Aorta (tissue), 5 donors: Measurements from ENCODE around the gene CAPN11. TPM values are rescaled to one million over a fixed set of nuclear protein-coding genes. Genes with fewer than 3 reads are reported as not detected.

Experiments used
- ATAC-seq: fragments of 200-7000 bp; cut with Tn5 transposase; one replicate; pipeline ENCODE4 v1.9.1; 2022; ENCODE audit warnings: moderate library complexity; ENCODE audit not compliant: low FRiP score
- DNase-seq, 2 donors: peaks; one replicate each; pipeline ENCODE4 v3.0.0-alpha.2; 2020
- H3K27ac ChIP-seq, 2 donors: one replicate each; pipeline ENCODE4 v1.5.1; 2013; ENCODE audit warnings: low read length in 2 of 2, mild to moderate bottlenecking in 2 of 2, moderate library complexity in 2 of 2, control low read depth in 1 of 2, inconsistent platforms in 1 of 2, low read depth in 1 of 2
- H3K27me3 ChIP-seq, 2 donors: one replicate each; pipeline ENCODE4 v1.6.1; 2013; ENCODE audit warnings: control low read depth in 1 of 2, low read length in 1 of 2, mild to moderate bottlenecking in 1 of 2, moderate library complexity in 1 of 2; ENCODE audit not compliant: insufficient read depth in 2 of 2, control insufficient read depth in 1 of 2
- H3K36me3 ChIP-seq, 2 donors: one replicate each; pipeline ENCODE4 v1.6.1; 2013; ENCODE audit warnings: control low read depth in 1 of 2, low read length in 1 of 2, mild to moderate bottlenecking in 1 of 2; ENCODE audit not compliant: insufficient read depth in 2 of 2, control insufficient read depth in 1 of 2
- H3K4me1 ChIP-seq, 2 donors: one replicate each; pipeline ENCODE4 v1.6.1; 2013; ENCODE audit warnings: low read length in 2 of 2, control low read depth in 1 of 2, mild to moderate bottlenecking in 1 of 2, moderate library complexity in 1 of 2; ENCODE audit not compliant: insufficient read depth in 2 of 2, control insufficient read depth in 1 of 2
- H3K4me3 ChIP-seq, 2 donors: one replicate each; pipeline ENCODE4 v1.5.1; 2013; ENCODE audit warnings: low read length in 2 of 2, control low read depth in 1 of 2, mild to moderate bottlenecking in 1 of 2
- H3K9me3 ChIP-seq: one replicate; pipeline ENCODE4 v1.6.1; 2013; ENCODE audit warnings: mild to moderate bottlenecking, low read length; ENCODE audit not compliant: control insufficient read depth
- WGBS, 2 donors: extraction: QIAGEN DNeasy Blood & Tissue Kit; methylation state at CpG; one replicate each; pipeline ENCODE4 v1.1.7; 2013; 5-methylcytosine and 5-hydroxymethylcytosine counted together
- intact Hi-C, 2 donors: fragments of 100-400 bp; cut with DNase I; formaldehyde crosslinking; loops; one replicate each; pipeline versions ENCODE4 v1.14.2 to v1.15.0; 2022
- polyA plus RNA-seq, 2 donors: library from polyadenylated mRNA; stranded (reverse); fragments of 200-250 nt; gene quantifications; one replicate each; pipeline ENCODE4 v1.2.3, GENCODE V29; 2013
- total RNA-seq, 2 donors: library from RNA; stranded (reverse); fragmentation: NEBNext Ultra II Directional; extraction: Animal tissue kit (Norgen Biotek cat#: 25700); gene quantifications; one replicate each; pipeline ENCODE4 v1.2.1, GENCODE V29; 2021
- donor health status: healthy with polysubstance abuse.
- donor health status: Bipolar disorder and iron deficiency.
- donor health status: DM: no; HTN: no; CAD: no.
- donor health status: DM: no; HTN: no; CAD: no.
- donor health status: DM: yes; HTN: yes; CAD: no.

The CAPN11 gene
- total and polyA plus RNA-seq, 4 donors = 0.46 to 2.2 (median 0.81) TPM; not detected in 1

DNA sequence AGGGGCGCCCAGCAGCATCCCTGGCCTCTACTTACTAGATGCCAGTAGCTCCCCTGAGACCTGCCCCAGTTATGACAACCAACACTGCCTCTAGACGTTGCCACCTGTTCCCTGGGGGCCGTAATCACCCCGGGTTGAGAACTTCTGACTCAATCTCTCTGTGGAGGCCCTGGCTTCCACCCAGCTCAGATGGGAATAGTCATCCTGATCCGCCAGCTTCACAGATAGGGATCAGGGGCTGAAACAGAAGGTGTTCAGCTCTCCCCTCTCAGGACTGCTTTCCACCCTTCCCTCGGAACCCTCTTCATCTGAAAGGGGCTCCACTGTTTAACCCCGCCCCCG, 3.3 kb downstream of the CAPN11 start:
- Histone ChIP-seq H3K9me3 (no peaks in the 10 kb centered on the region), H3K4me3 (no peak overlapping the region), H3K36me3 (no peaks in the 10 kb centered on the region), H3K4me1 (no peaks in the 10 kb centered on the region), H3K27me3 (no peaks in the 10 kb centered on the region), H3K27ac (no peak overlapping the region)
- no peak for DNase-seq
- intact Hi-C loops = no loop called here
- 60 to 62% methylated on average over 8 of the region's 8 CpGs for WGBS, 2 donors
- ATAC-seq = no peak

DNA sequence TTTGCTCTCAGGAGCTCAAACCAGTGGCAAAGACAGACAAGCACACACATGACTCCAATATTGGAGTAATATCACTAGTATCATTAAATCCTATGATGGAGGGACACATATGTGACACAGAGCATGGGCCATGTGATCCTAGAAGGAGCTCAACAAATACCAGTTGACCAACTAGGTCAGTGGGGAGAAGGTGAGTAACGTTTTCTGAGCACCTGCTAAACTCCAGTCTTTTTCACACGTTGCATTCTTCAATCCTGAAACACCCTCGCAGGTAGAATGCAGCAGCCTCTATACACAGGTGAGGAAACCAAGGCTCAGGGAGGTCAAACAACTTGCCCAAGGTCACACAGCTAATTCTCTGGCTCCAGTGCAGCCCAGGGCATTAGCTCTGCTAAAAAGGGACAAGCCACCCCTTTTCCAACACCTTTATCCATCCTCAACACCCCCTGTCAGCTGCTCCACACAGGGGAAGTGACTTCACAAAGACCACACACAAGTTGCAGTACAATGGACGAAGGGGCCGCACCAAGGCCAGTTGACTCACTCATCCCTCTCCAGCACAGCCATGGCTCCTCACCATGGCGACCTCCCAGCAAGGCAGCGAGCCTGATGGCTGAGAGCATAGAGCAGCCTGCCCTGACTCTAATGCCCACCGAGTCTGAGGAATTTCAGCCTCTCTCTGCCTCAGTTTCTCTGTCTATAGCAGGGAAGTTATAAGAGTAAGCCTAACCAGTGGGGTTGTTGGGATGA, 4.4 kb downstream of the CAPN11 start:
- Histone ChIP-seq H3K27me3 (no peaks in the 10 kb centered on the region), H3K9me3 (no peaks in the 10 kb centered on the region), H3K36me3 (no peaks in the 10 kb centered on the region), H3K27ac (no peak overlapping the region), H3K4me3 (no peak overlapping the region), H3K4me1 (no peaks in the 10 kb centered on the region)
- ATAC-seq (no peak), DNase-seq (no peak)
- intact Hi-C loops = no loop called here
- 79 to 82% methylated on average over 8 of the region's 8 CpGs for WGBS, 2 donors

DNA sequence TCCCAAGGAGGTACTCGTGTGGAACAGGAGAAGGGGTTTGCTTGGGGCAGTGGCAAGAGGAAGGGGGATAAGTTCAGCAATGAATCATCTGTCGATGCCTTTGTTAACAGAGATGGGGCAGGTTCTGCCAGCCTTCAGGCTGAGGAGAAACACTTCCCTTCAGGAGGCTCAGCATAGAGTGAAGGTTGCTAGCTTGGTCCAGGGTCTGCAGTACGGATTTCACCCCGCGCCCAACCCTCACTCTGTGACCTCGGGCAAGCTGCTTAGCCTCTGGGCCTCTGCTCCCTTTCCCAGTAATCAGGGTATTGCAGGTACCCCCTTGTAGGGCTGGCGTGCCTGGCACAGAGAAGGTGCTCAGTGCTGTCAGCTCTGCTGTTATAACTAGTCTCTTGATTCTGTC, 7.5 kb downstream of the CAPN11 start:
- WGBS, 2 donors = 77 to 79% methylated on average over 7 of the region's 7 CpGs
- Histone ChIP-seq H3K4me3 (no peak overlapping the region), H3K36me3 (no peaks in the 10 kb centered on the region), H3K4me1 (no peaks in the 10 kb centered on the region), H3K27me3 (no peaks in the 10 kb centered on the region), H3K9me3 (no peaks in the 10 kb centered on the region), H3K27ac (no peak overlapping the region)
- DNase-seq = no peak
- no peak for ATAC-seq
- intact Hi-C loops = no loop called here

DNA sequence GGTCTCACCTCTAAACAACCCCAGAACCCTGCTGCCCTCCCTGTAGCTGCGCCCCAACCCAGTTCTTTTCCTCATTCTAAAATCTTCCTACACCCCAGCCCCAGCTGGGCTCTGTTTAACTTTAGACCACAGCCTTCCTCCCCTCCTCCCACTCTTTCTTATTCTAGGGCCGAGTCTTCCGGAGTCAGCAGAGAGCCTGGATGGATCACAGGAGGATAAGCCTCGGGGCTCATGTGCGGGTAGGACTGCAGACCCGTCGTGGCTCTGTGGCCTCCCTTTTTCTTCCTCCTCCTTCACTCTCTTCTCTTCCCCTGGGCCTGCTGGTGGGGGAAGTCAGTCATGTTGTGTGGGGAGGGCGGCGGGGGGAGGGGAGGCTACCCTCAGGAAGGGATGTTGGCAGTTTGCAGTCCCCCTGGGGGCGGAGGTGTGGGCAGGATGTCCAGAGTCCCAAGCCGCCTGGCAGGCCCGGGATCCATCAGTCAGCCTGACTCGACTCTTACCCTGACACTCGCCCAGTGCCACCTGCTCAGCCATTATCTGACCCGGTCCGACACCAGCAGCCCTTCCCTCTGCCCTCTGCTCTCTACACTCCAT, 8.1 kb downstream of the CAPN11 start:
- no peak for DNase-seq
- Histone ChIP-seq H3K4me3 (no peak overlapping the region), H3K36me3 (no peaks in the 10 kb centered on the region), H3K9me3 (no peaks in the 10 kb centered on the region), H3K4me1 (no peaks in the 10 kb centered on the region), H3K27me3 (no peaks in the 10 kb centered on the region), H3K27ac (no peak overlapping the region)
- intact Hi-C loops = no loop called here
- no peak for ATAC-seq
- 64 to 65% methylated on average over 12 to 16 of the region's 16 CpGs for WGBS, 2 donors

DNA sequence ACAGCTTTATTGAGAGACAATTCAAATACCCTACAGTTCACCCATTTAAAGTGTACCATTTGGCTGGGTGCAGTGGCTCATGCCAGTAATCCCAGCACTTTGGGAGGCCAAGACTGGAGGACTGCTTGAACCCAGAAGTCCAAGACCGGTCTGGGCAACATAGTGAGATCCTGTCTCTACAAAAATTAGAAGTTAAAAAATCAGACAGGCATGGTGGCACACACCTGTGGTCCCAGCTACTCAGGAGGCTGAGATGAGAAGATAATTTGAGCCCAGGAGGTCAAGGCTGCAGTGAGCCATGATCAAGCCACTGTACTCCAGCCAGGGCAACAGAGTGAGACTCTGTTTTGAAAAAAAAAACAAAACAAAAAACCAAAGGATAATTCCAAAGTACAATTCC, 8.9 kb downstream of the CAPN11 start:
- H3K4me1 ChIP-seq = no peaks in the 10 kb centered on the region
- H3K36me3 ChIP-seq = no peaks in the 10 kb centered on the region
- WGBS, 2 donors = 97 to 100% methylated on average over 1 of the region's 1 CpG
- H3K9me3 ChIP-seq = no peaks in the 10 kb centered on the region
- H3K27me3 ChIP-seq = no peaks in the 10 kb centered on the region
- no peak overlapping the region for H3K4me3 ChIP-seq
- no peak for ATAC-seq
- DNase-seq = no peak
- no peak overlapping the region for H3K27ac ChIP-seq
- intact Hi-C loops = no loop called here

DNA sequence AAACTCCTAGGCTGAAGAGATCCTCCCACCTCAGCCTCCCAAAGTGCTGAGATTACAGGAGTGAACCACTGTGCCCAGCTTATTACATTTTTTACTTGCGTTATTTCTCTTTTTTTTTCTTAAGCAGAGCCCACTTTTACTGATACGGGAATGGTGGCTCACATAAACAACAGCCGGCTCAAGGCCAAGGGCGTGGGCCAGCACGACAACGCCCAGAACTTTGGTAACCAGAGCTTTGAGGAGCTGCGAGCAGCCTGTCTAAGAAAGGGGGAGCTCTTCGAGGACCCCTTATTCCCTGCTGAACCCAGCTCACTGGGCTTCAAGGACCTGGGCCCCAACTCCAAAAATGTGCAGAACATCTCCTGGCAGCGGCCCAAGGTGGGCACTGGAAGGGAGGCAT, 10.5 kb downstream of the CAPN11 start:
- Histone ChIP-seq H3K27ac (no peak overlapping the region), H3K27me3 (no peaks in the 10 kb centered on the region), H3K4me1 (no peaks in the 10 kb centered on the region), H3K36me3 (no peaks in the 10 kb centered on the region), H3K9me3 (no peaks in the 10 kb centered on the region), H3K4me3 (no peak overlapping the region)
- intact Hi-C loops = no loop called here
- 82 to 85% methylated on average over 9 of the region's 9 CpGs for WGBS, 2 donors
- no peak for DNase-seq
- ATAC-seq = no peak

DNA sequence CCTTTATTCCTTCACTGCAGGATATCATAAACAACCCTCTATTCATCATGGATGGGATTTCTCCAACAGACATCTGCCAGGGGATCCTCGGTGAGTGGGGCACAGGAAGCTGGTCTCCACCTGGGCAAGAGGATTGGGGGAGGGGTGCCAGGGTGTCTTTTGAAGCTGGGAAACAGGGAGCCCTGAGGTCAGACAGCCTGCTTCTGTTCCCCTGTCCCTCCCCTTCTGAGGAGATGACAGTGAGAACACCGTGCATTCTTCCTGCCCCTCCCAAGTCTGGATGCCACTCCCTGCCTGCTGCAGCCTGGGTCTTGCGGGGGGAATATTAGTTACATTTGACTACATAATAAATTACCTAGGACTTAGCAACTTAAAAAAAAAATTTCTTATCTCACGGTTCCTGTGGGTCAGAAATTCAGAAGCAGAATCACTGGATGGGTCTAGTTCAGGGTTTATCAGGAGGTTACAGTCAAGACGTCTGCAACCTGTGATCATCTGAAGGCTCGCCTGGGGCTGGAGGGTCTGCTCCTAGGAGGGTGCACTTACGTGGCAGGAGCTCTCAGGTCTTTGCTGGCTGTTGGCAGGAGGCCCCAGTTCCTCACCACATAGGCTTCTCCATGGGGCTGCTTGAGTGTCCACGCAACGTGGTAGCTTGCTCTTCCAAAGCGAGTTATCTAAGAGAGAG, 11.4 kb downstream of the CAPN11 start:
- intact Hi-C loops = loop anchor here (5.0 to 10.0 kb wide), 2 partner anchors 87 to 165 kb away; partner anchors contain the start of gene SLC35B2 (in 1 of the 2)
- WGBS, 2 donors = 77 to 78% methylated on average over 10 of the region's 10 CpGs
- Histone ChIP-seq H3K27me3 (no peaks in the 10 kb centered on the region), H3K4me1 (no peaks in the 10 kb centered on the region), H3K4me3 (no peak overlapping the region), H3K9me3 (no peaks in the 10 kb centered on the region), H3K36me3 (no peaks in the 10 kb centered on the region), H3K27ac (no peak overlapping the region)
- ATAC-seq = no peak
- no peak for DNase-seq

DNA sequence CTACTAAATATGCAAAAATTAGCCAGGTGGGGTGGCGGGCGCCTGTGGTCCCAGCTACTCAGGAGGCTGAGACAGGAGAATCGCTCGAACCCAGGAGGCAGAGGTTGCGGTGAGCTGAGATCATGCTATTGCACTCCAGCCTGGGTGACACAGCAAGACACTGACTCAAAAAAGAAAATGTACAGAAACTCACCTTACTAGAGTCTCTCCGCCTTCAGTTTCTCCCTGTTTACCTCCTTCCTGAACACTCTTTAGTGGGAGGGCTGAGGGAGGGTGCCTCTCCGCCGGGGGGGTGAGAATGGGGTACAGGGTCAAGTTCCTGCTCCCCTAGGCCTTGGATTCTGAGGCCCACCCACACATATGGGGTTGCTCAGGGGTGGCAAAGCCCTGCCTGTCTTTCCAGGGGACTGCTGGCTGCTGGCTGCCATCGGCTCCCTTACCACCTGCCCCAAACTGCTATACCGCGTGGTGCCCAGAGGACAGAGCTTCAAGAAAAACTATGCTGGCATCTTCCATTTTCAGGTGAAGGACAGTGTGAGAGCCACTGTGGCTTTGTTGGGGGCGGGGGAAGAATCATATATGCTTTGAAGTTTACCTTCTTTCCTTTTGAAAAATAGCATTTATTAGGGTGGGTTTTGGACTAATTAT, 13.4 kb downstream of the CAPN11 start:
- Histone ChIP-seq H3K9me3 (no peaks in the 10 kb centered on the region), H3K4me3 (no peak overlapping the region), H3K36me3 (no peaks in the 10 kb centered on the region), H3K4me1 (no peaks in the 10 kb centered on the region), H3K27me3 (no peaks in the 10 kb centered on the region), H3K27ac (no peak overlapping the region)
- no peak for DNase-seq
- WGBS, 2 donors = 77 to 80% methylated on average over 12 of the region's 12 CpGs
- intact Hi-C loops = loop anchor here (1.0 to 10.0 kb wide), 4 partner anchors 63 to 163 kb away; partner anchors contain the start of gene SLC35B2 (in 1 of the 2)
- ATAC-seq = no peak
